T-cell (primary cell): ENCODE measurements around the gene HMGXB3. TPM values are rescaled to one million over a fixed set of nuclear protein-coding genes. Genes with fewer than 3 reads are reported as not detected.
A peak's percentile ranks its signal among the peaks of the same experiment; 100 is the strongest.

Source experiments
- ATAC-seq, 4 experiments: fragments of 200-7000 bp in 3 of 4; fragments of 150-1000 bp in 1 of 4; cut with Tn5 transposase; replicated peaks in 1 of 4; 1 replicate in 3 of 4; 2 replicates in 1 of 4; pipeline ENCODE4 v1.10.0; 2021; ENCODE audit warnings: moderate library complexity in 3 of 4, mild to moderate bottlenecking in 2 of 4, moderate number of reproducible peaks in 1 of 4
- CTCF ChIA-PET, 2 donors: fragments of 300-600 bp; sonication (Branson Sonifier 250); formaldehyde crosslinking; loops; one replicate each; lab custom pipeline; 2022; ENCODE audit warnings: antibody characterized with exemption in 2 of 2; lab: Charles Lee
- POLR2A ChIA-PET, 2 donors: fragments of 300-600 bp; sonication (Branson Sonifier 250); formaldehyde crosslinking; loops; one replicate each; lab custom pipeline; 2022; ENCODE audit warnings: antibody characterized with exemption in 2 of 2; lab: Charles Lee
- DNase-seq, 35 experiments: peaks; one replicate each; pipeline versions ENCODE4 v3.0.0 to v3.0.0-alpha.2; 2013 to 2023
- H3K27ac ChIP-seq: one replicate; pipeline ENCODE4 v1.5.1; 2013; ENCODE audit warnings: low read length
- H3K27me3 ChIP-seq, 2 experiments: replicated peaks in 1 of 2; 1 replicate in 1 of 2; 2 replicates in 1 of 2; pipeline versions ENCODE4 v1.6.1 to v1.7.0; 2013; ENCODE audit warnings: low read length in 1 of 2, mixed read lengths in 1 of 2; ENCODE audit not compliant: control insufficient read depth in 2 of 2, insufficient read depth in 2 of 2; ENCODE audit errors: extremely low read depth in 1 of 2
- H3K36me3 ChIP-seq, 2 donors: 1 replicate in 1 of 2; 2 replicates in 1 of 2; pipeline versions ENCODE4 v1.6.1 to v1.7.0; 2013; ENCODE audit warnings: low read length in 1 of 2; ENCODE audit not compliant: control insufficient read depth in 2 of 2, insufficient read depth in 1 of 2; ENCODE audit errors: extremely low read depth in 1 of 2
- H3K4me1 ChIP-seq, 2 experiments: 1 replicate in 1 of 2; 2 replicates in 1 of 2; pipeline versions ENCODE4 v1.6.1 to v1.7.0; 2013; ENCODE audit warnings: low read length in 2 of 2, mixed read lengths in 1 of 2; ENCODE audit not compliant: insufficient read depth in 2 of 2, control insufficient read depth in 1 of 2; ENCODE audit errors: extremely low read depth in 1 of 2
- H3K4me3 ChIP-seq, 2 donors: 1 replicate in 1 of 2; 2 replicates in 1 of 2; pipeline versions ENCODE4 v1.5.1 to v1.7.0; 2013; ENCODE audit warnings: mild to moderate bottlenecking in 2 of 2, low read length in 1 of 2, moderate library complexity in 1 of 2; ENCODE audit not compliant: control insufficient read depth in 1 of 2; ENCODE audit errors: extremely low read depth in 1 of 2
- H3K9me3 ChIP-seq: 2 replicates; pipeline ENCODE4 v1.7.0; 2013
- H3K27ac Mint-ChIP-seq, 2 donors: one replicate each; pipeline ENCODE4 v1.8.0; 2020 to 2021; ENCODE audit warnings: mild to moderate bottlenecking in 2 of 2, mixed read lengths in 2 of 2
- H3K27me3 Mint-ChIP-seq, 2 donors: one replicate each; pipeline ENCODE4 v1.8.0; 2021 to 2022; ENCODE audit warnings: mixed read lengths in 2 of 2
- H3K36me3 Mint-ChIP-seq: one replicate; pipeline ENCODE4 v1.8.0; 2021; ENCODE audit warnings: mixed read lengths
- H3K4me1 Mint-ChIP-seq, 3 donors: one replicate each; pipeline ENCODE4 v1.8.0; 2020 to 2022; ENCODE audit warnings: mixed read lengths in 3 of 3, mild to moderate bottlenecking in 1 of 3
- H3K4me3 Mint-ChIP-seq, 3 donors: one replicate each; pipeline ENCODE4 v1.8.0; 2020 to 2022; ENCODE audit warnings: mild to moderate bottlenecking in 3 of 3, mixed read lengths in 3 of 3, moderate library complexity in 3 of 3
- H3K9me3 Mint-ChIP-seq, 3 donors: one replicate each; pipeline ENCODE4 v1.8.0; 2020 to 2022; ENCODE audit warnings: mixed read lengths in 3 of 3
- WGBS: methylation state at CpG from one replicate; pipeline ENCODE4 v1.1.5; 2013; ENCODE audit warnings: missing lambda C conversion rate; ENCODE audit not compliant: insufficient coverage; 5-methylcytosine and 5-hydroxymethylcytosine counted together
- total RNA-seq, 35 experiments: library from RNA in 6 of 35; stranded (reverse) in 6 of 35; fragments of 120-200 nt in 1 of 35; gene quantifications; one replicate each; pipeline versions ENCODE4 v1.2.1 to v1.2.4 and lab custom pipeline; 2013 to 2026

The HMGXB3 gene
- total RNA-seq: 10 to 100 TPM; 28.9 to 35.2 (median 30.9) TPM
- total RNA-seq (2013): 27.5 TPM
- 62.8 to 148 (median 83.3) reads per million in 29 experiments for total RNA-seq (lab: John Stamatoyannopoulos, UW)

- peaks cover 46 to 55% (median 46%) of the 10 kb centered on the region in 3 donors for H3K4me1 Mint-ChIP-seq
These were observed at the start of gene HMGXB3, which contains the start of gene TIGD6 for GRCh38 chr5:150000256-150000989. TSS of gene HMGXB3 (plus strand) at chr5:150000739. CDS start at chr5:150004853, 4,114 bp downstream. TSS of gene TIGD6 (minus strand) at chr5:150000654. CDS start at chr5:149996348, 4,306 bp downstream.

GRCh38 chr5:149951138-149951749, 49.3 kb upstream of the HMGXB3 start:
- no peaks in the 10 kb centered on the region for H3K36me3 ChIP-seq
- no peak overlapping the region for H3K27ac Mint-ChIP-seq
- H3K27ac ChIP-seq: no peak overlapping the region
- ATAC-seq (no peak), DNase-seq (no peak)
- 83% methylated on average over 4 of the region's 6 CpGs for WGBS
- peaks cover 6 to 7% of the 10 kb centered on the region in 2 donors for H3K27me3 Mint-ChIP-seq
- H3K27me3 ChIP-seq: peaks cover 0 to 10% of the 10 kb centered on the region in 2 experiments
- H3K9me3 Mint-ChIP-seq: no peaks in the 10 kb centered on the region
- no peak overlapping the region for H3K4me3 ChIP-seq
- H3K4me1 ChIP-seq: no peaks in the 10 kb centered on the region
- no peaks in the 10 kb centered on the region for H3K4me1 Mint-ChIP-seq
- CTCF ChIA-PET: interaction anchor here in 1 of 2 donors (0.7 to 1.1 kb wide), 2 partner anchors 41 to 578 kb away, joined by 3 read pairs; no protein-coding TSS in a partner anchor
- no peaks in the 10 kb centered on the region for H3K9me3 ChIP-seq
- POLR2A ChIA-PET: no interaction called here
- H3K36me3 Mint-ChIP-seq: no peaks in the 10 kb centered on the region
- H3K4me3 Mint-ChIP-seq: no peak overlapping the region

More at GRCh38 chr5:150000256-150000989, at the start of gene HMGXB3, which contains the start of gene TIGD6:
- Histone ChIP-seq H3K9me3 (no peaks in the 10 kb centered on the region), H3K4me1 (peaks cover 7 to 28% of the 10 kb centered on the region in 2 experiments), H3K27ac (peak within 1 kb of the TSS; percentile 75), H3K4me3 (peak within 1 kb of the TSS; percentile 55 to 87), H3K27me3 (no peaks in the 10 kb centered on the region), H3K36me3 (peaks cover 0 to 16% of the 10 kb centered on the region in 2 donors)
- WGBS: under 1% methylated on average over 69 of the region's 72 CpGs
- ATAC-seq: peak; percentile 78 to 86 (median 81)
- CTCF ChIA-PET: interaction anchor here in 1 of 2 donors (1.4 to 2.5 kb wide), 3 partner anchors 9 to 41 kb away, joined by 3 to 13 read pairs (median 4); partner anchors contain the start of gene SLC26A2
- Mint-ChIP-seq H3K27me3 (no peaks in the 10 kb centered on the region), H3K27ac (peak within 1 kb of the TSS; percentile 90 to 93), H3K4me3 (peak within 1 kb of the TSS; percentile 87 to 89 (median 87)), H3K36me3 (peaks cover 21% of the 10 kb centered on the region), H3K9me3 (no peaks in the 10 kb centered on the region)
- POLR2A ChIA-PET: interaction anchor here in 1 of 2 donors (1.5 kb wide), 1 partner anchor 39 kb away, joined by 3 read pairs; no protein-coding TSS in a partner anchor
- peak; percentile 59 to 88 (median 70) for DNase-seq

GRCh38 chr5:149953436-149954121, 47.0 kb upstream of the HMGXB3 start:
- H3K4me1 Mint-ChIP-seq: no peaks in the 10 kb centered on the region
- H3K4me3 ChIP-seq: no peak overlapping the region
- DNase-seq (no peak), ATAC-seq (no peak)
- H3K36me3 Mint-ChIP-seq: no peaks in the 10 kb centered on the region
- 94% methylated on average over 6 of the region's 9 CpGs for WGBS
- no peaks in the 10 kb centered on the region for H3K4me1 ChIP-seq
- peaks cover under 1 to 4% of the 10 kb centered on the region in 2 donors for H3K27me3 Mint-ChIP-seq
- no peak overlapping the region for H3K27ac Mint-ChIP-seq
- H3K36me3 ChIP-seq: no peaks in the 10 kb centered on the region
- peaks cover 0 to 10% of the 10 kb centered on the region in 2 experiments for H3K27me3 ChIP-seq
- POLR2A ChIA-PET: no interaction called here
- H3K9me3 ChIP-seq: no peaks in the 10 kb centered on the region
- H3K9me3 Mint-ChIP-seq: no peaks in the 10 kb centered on the region
- no peak overlapping the region for H3K4me3 Mint-ChIP-seq
- CTCF ChIA-PET: interaction anchor here in 1 of 2 donors (0.6 kb wide), 1 partner anchor 13 kb away, joined by 3 read pairs; no protein-coding TSS in a partner anchor
- no peak overlapping the region for H3K27ac ChIP-seq

GRCh38 chr5:149954798-149955197, 45.7 kb upstream of the HMGXB3 start:
- H3K4me1 ChIP-seq: peaks cover 3 to 8% of the 10 kb centered on the region in 2 experiments
- no peak overlapping the region for H3K4me3 ChIP-seq
- WGBS: 85% methylated on average over 3 of the region's 6 CpGs
- ChIA-PET POLR2A (no interaction called here), CTCF (interaction anchor here in 1 of 2 donors (0.6 kb wide), 1 partner anchor 32 kb away, joined by 3 read pairs; no protein-coding TSS in a partner anchor)
- ATAC-seq (no peak), DNase-seq (no peak)
- no peak overlapping the region for H3K27ac ChIP-seq
- Mint-ChIP-seq H3K36me3 (no peaks in the 10 kb centered on the region), H3K4me1 (peaks cover 7 to 9% (median 8%) of the 10 kb centered on the region in 3 donors), H3K9me3 (no peaks in the 10 kb centered on the region), H3K27me3 (no peaks in the 10 kb centered on the region), H3K4me3 (no peak overlapping the region), H3K27ac (no peak overlapping the region)
- no peaks in the 10 kb centered on the region for H3K36me3 ChIP-seq
- peaks cover 0 to 10% of the 10 kb centered on the region in 2 experiments for H3K27me3 ChIP-seq
- no peaks in the 10 kb centered on the region for H3K9me3 ChIP-seq

GRCh38 chr5:149956685-149957084, 43.9 kb upstream of the HMGXB3 start:
- no peaks in the 10 kb centered on the region for H3K9me3 ChIP-seq
- peaks cover 6 to 21% of the 10 kb centered on the region in 2 experiments for H3K4me1 ChIP-seq
- Mint-ChIP-seq H3K9me3 (no peaks in the 10 kb centered on the region), H3K27ac (no peak overlapping the region), H3K27me3 (no peaks in the 10 kb centered on the region), H3K36me3 (no peaks in the 10 kb centered on the region), H3K4me3 (no peak overlapping the region), H3K4me1 (peaks cover 20 to 24% (median 23%) of the 10 kb centered on the region in 3 donors)
- H3K4me3 ChIP-seq: no peak overlapping the region
- H3K36me3 ChIP-seq: no peaks in the 10 kb centered on the region
- no peak overlapping the region for H3K27ac ChIP-seq
- WGBS: 71% methylated on average over 1 of the region's 5 CpGs
- ATAC-seq: no peak
- ChIA-PET CTCF (interaction anchor here in 1 of 2 donors (0.7 kb wide), 1 partner anchor 53 kb away, joined by 4 read pairs; no protein-coding TSS in a partner anchor), POLR2A (interaction anchor here in 1 of 2 donors (0.6 kb wide), 1 partner anchor 9 kb away, joined by 5 read pairs; no protein-coding TSS in a partner anchor)
- peaks cover 0 to 10% of the 10 kb centered on the region in 2 experiments for H3K27me3 ChIP-seq
- no peak for DNase-seq
